Measurements from ENCODE around the gene TMEM213.

- TF ChIP-seq, protein P1, sequence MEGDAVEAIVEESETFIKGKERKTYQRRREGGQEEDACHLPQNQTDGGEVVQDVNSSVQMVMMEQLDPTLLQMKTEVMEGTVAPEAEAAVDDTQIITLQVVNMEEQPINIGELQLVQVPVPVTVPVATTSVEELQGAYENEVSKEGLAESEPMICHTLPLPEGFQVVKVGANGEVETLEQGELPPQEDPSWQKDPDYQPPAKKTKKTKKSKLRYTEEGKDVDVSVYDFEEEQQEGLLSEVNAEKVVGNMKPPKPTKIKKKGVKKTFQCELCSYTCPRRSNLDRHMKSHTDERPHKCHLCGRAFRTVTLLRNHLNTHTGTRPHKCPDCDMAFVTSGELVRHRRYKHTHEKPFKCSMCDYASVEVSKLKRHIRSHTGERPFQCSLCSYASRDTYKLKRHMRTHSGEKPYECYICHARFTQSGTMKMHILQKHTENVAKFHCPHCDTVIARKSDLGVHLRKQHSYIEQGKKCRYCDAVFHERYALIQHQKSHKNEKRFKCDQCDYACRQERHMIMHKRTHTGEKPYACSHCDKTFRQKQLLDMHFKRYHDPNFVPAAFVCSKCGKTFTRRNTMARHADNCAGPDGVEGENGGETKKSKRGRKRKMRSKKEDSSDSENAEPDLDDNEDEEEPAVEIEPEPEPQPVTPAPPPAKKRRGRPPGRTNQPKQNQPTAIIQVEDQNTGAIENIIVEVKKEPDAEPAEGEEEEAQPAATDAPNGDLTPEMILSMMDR (IDR thresholded peaks at IDR 0.05), result no peak
- TF ChIP-seq POLR2AphosphoS5 (IDR thresholded peaks at IDR 0.05) (peak in 1 of 2 donors; percentile 42), POLR2A (IDR thresholded peaks at IDR 0.05) (no peak), EP300 (IDR thresholded peaks at IDR 0.05) (no peak)
Observed at GRCh38 chr7:138752518-138753149, 45.2 kb upstream of the TMEM213 start.

Measured in upper lobe of left lung (tissue), 4 donors.